PC-3 (cell line): ENCODE results near the gene TDRD1. TPM values are rescaled to one million over a fixed set of nuclear protein-coding genes. Genes with fewer than 3 reads are reported as not detected.
A peak's percentile ranks its signal among the peaks of the same experiment; 100 is the strongest.

Source experiments
- ATAC-seq: fragments of 200-7000 bp; cut with Tn5 transposase; 2 replicates; pipeline ENCODE4 v1.9.1; 2020; ENCODE audit warnings: mild to moderate bottlenecking, moderate library complexity
- BruUV-seq: library from RNA; stranded (reverse); fragments of 400-500 nt; replicated peaks from 2 replicates; lab custom pipeline; 2021; lab: Mats Ljungman, UMichigan
- CTCF ChIA-PET: fragments of 300-600 bp; sonication (Branson Sonifier 250); formaldehyde crosslinking; loops from one replicate; lab custom pipeline; 2022; ENCODE audit warnings: antibody characterized with exemption; lab: Charles Lee
- POLR2A ChIA-PET: fragments of 300-600 bp; sonication (Branson Sonifier 250); formaldehyde crosslinking; loops from one replicate; lab custom pipeline; 2022; ENCODE audit warnings: antibody characterized with exemption; ENCODE audit not compliant: unreplicated experiment; lab: Charles Lee
- DNase-seq: peaks from one replicate; pipeline ENCODE4 v3.0.0-alpha.2; 2015
- H2AFZ ChIP-seq: fragments of 300-600 bp; sonication (generic); 2 replicates; pipeline ENCODE4 v1.6.0; 2016; ENCODE audit warnings: antibody characterized with exemption, low read length
- H3F3A ChIP-seq: fragments of 300-600 bp; sonication (generic); one replicate; pipeline ENCODE4 v1.6.0; 2017; ENCODE audit warnings: antibody characterized with exemption, low read length, control low read depth, mild to moderate bottlenecking; ENCODE audit not compliant: unreplicated experiment
- H3K27ac ChIP-seq: fragments of 300-600 bp; sonication (generic); 2 replicates; pipeline ENCODE4 v1.5.1; 2016; ENCODE audit warnings: mild to moderate bottlenecking, low read length
- H3K27me3 ChIP-seq: fragments of 300-600 bp; sonication (generic); 2 replicates; pipeline ENCODE4 v1.6.1; 2016; ENCODE audit warnings: low read length, mixed read lengths
- H3K36me3 ChIP-seq: fragments of 300-600 bp; sonication (generic); 2 replicates; pipeline ENCODE4 v1.6.1; 2016; ENCODE audit warnings: low read depth, mixed run types, low read length, mixed read lengths
- H3K4me1 ChIP-seq: fragments of 300-600 bp; sonication (generic); 2 replicates; pipeline ENCODE4 v1.5.1; 2016; ENCODE audit warnings: low read length; ENCODE audit not compliant: insufficient read depth
- H3K4me2 ChIP-seq: fragments of 300-600 bp; sonication (generic); 2 replicates; pipeline ENCODE4 v1.6.0; 2016; ENCODE audit warnings: low read length
- H3K4me3 ChIP-seq: fragments of 300-600 bp; sonication (generic); 2 replicates; pipeline ENCODE4 v1.5.1; 2016; ENCODE audit warnings: mild to moderate bottlenecking, low read length, mixed read lengths
- H3K79me2 ChIP-seq: fragments of 300-600 bp; sonication (generic); 2 replicates; pipeline ENCODE4 v1.6.1; 2017; ENCODE audit warnings: low read length, mixed read lengths
- H3K9ac ChIP-seq: fragments of 300-600 bp; sonication (generic); 2 replicates; pipeline ENCODE4 v1.6.0; 2016; ENCODE audit warnings: mild to moderate bottlenecking, low read length
- H3K9me2 ChIP-seq: fragments of 300-600 bp; sonication (generic); replicated peaks from 2 replicates; pipeline ENCODE4 v1.6.1; 2016; ENCODE audit warnings: mixed run types, low read length, mixed read lengths
- H3K9me3 ChIP-seq: fragments of 300-600 bp; sonication (generic); 2 replicates; pipeline ENCODE4 v1.6.1; 2016; ENCODE audit warnings: low read length, mixed read lengths
- H4K20me1 ChIP-seq: fragments of 300-600 bp; sonication (generic); 2 replicates; pipeline ENCODE4 v1.6.1; 2016; ENCODE audit warnings: low read length, mixed read lengths
- EZH2 ChIP-seq: fragments of 300-600 bp; sonication (generic); IDR thresholded peaks from one replicate; pipeline ENCODE4 v1.6.1; 2017; ENCODE audit warnings: antibody characterized with exemption, mild to moderate bottlenecking, low read length; ENCODE audit not compliant: unreplicated experiment
- EZH2phosphoT487 ChIP-seq: fragments of 300-600 bp; sonication (generic); IDR thresholded peaks from 2 replicates; pipeline ENCODE4 v1.6.1; 2018; ENCODE audit warnings: mild to moderate bottlenecking, antibody characterized with exemption, low read length, borderline replicate concordance
- intact Hi-C: fragments of 100-400 bp; cut with micrococcal nuclease; formaldehyde crosslinking; loops from 2 replicates; pipeline ENCODE4 v1.9.0; 2023
- total RNA-seq: library from RNA; depleted of rRNA; stranded (reverse); fragments of >200 nt; gene quantifications from 2 replicates; pipeline ENCODE4 v1.2.3, GENCODE V29; 2014
- TF ChIP-seq, protein P1 (sequence below): fragments of 300-600 bp; sonication (generic); conservative IDR thresholded peaks from 2 replicates; pipeline ENCODE4 v1.5.1; 2017; ENCODE audit warnings: antibody characterized with exemption, low read depth, mild to moderate bottlenecking, low read length

TDRD1 gene
- total RNA-seq, 1 experiment from 2014 or later: not detected

DNA sequence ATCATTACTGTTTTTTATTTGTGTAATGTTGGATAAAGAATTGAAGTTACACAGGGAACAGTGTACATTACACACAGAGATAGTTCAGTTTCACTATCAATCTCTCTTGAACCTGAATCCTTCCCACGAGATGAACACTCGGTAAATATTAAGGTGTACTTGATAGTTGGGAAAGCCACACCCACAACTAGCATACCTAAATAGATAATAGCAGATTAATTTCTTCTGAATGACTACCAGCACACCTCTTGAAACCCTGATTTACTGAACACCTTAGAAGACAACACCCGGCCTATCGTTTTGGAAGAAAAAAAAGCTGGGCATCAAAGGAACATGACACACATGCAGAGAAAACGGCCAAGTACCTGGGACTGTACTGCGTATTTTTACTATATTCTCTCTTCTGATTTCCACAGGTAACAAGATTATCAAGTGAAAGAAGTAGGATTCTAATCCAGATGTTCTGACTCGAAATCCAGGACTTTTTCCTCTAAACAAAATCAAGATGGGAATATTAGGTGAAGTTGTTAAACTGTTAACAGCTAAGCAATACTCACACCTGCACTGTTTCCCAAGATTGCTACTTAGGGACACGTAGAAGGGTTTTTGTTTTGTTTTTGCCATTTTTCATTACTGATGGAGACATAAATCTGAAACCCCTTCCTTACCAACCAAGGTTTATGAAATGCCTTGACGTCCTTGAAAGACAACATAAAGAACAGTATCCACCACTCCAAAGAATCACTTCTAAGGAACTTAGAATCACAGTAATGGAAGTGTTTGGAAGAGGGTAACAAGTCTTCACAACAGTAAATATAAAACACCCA is 6.2 kb upstream of the TDRD1 start:
- ChIA-PET CTCF (no interaction called here), POLR2A (interaction anchor here (0.5 kb wide), 1 partner anchor 133 kb away, joined by 3 read pairs; no protein-coding TSS in a partner anchor)
- H3K27me3 ChIP-seq: no peaks in the 10 kb centered on the region
- H3K27ac ChIP-seq: 0 out of 2 replicates have a peak overlapping the region, but pooled peaks have one; percentile 58
- no peak for TF ChIP-seq EZH2phosphoT487
- TF ChIP-seq, protein P1, sequence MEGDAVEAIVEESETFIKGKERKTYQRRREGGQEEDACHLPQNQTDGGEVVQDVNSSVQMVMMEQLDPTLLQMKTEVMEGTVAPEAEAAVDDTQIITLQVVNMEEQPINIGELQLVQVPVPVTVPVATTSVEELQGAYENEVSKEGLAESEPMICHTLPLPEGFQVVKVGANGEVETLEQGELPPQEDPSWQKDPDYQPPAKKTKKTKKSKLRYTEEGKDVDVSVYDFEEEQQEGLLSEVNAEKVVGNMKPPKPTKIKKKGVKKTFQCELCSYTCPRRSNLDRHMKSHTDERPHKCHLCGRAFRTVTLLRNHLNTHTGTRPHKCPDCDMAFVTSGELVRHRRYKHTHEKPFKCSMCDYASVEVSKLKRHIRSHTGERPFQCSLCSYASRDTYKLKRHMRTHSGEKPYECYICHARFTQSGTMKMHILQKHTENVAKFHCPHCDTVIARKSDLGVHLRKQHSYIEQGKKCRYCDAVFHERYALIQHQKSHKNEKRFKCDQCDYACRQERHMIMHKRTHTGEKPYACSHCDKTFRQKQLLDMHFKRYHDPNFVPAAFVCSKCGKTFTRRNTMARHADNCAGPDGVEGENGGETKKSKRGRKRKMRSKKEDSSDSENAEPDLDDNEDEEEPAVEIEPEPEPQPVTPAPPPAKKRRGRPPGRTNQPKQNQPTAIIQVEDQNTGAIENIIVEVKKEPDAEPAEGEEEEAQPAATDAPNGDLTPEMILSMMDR: no peak
- no peak for TF ChIP-seq EZH2
- H3K4me1 ChIP-seq: peaks cover 11% of the 10 kb centered on the region; the same call in 1 of the 2 replicates
- no TSS peak for BruUV-seq
- no peak for ATAC-seq
- H3K79me2 ChIP-seq: peaks cover 58% of the 10 kb centered on the region
- H3K9me3 ChIP-seq: peaks cover 5% of the 10 kb centered on the region; the same call in 1 of the 2 replicates
- intact Hi-C loops: no loop called here
- DNase-seq: no peak
- peaks cover 11% of the 10 kb centered on the region; the same call in 1 of the 2 replicates for H4K20me1 ChIP-seq
- no peaks in the 10 kb centered on the region for H3F3A ChIP-seq
- H3K9ac ChIP-seq: peak overlapping the region; percentile 88
- H3K4me2 ChIP-seq: peak overlapping the region; percentile 96
- H3K9me2 ChIP-seq: no peaks in the 10 kb centered on the region
- peaks cover 18% of the 10 kb centered on the region for H3K36me3 ChIP-seq
- peak overlapping the region; percentile 93 for H2AFZ ChIP-seq
- H3K4me3 ChIP-seq: peak overlapping the region; percentile 98

DNA sequence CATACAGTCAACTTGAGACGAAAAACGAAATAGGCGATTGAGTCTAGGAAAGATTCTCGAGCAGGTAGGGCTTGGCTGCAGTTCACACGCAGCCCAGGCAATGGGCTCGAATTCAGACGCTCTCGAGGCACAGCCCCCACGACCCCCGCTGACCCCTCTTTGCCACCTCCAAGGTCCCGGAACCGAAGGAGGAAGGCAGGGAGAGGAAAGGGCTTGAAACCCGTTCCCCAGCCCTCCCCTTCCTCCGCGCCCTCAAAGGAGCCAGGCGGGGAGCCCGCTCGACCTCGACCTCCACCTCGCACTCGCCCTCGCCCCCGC is 5.6 kb upstream of the TDRD1 start:
- BruUV-seq: TSS peak; percentile 48
- Histone ChIP-seq H3K79me2 (peaks cover 52% of the 10 kb centered on the region), H4K20me1 (peaks cover 11% of the 10 kb centered on the region; the same call in 1 of the 2 replicates), H3K27ac (peak overlapping the region; percentile 58), H2AFZ (peak overlapping the region; percentile 93), H3K9ac (peak overlapping the region; percentile 88), H3K27me3 (no peaks in the 10 kb centered on the region), H3K4me2 (peak overlapping the region; percentile 96), H3K9me2 (no peaks in the 10 kb centered on the region), H3K36me3 (peaks cover 13% of the 10 kb centered on the region), H3F3A (no peaks in the 10 kb centered on the region), H3K4me1 (peaks cover 11% of the 10 kb centered on the region; the same call in 1 of the 2 replicates), H3K4me3 (peak overlapping the region; percentile 98), H3K9me3 (peaks cover 3% of the 10 kb centered on the region; the same call in 1 of the 2 replicates)
- CTCF ChIA-PET: no interaction called here
- POLR2A ChIA-PET: no interaction called here
- DNase-seq: no peak
- no peak for TF ChIP-seq EZH2phosphoT487
- TF ChIP-seq EZH2: no peak
- TF ChIP-seq, protein P1: no peak
- peak; percentile 3 for ATAC-seq
- intact Hi-C loops: no loop called here
